ENCODE results near the gene IFT57. TPM values are rescaled to one million over a fixed set of nuclear protein-coding genes. Genes with fewer than 3 reads are reported as not detected.

IFT57 gene
- total RNA-seq, 1 experiment from 2014 or later, result 32.1 TPM

GRCh38 chr3:108159105-108159504 lies 63.1 kb downstream of the IFT57 start:
- ATAC-seq, result no peak
- Mint-ChIP-seq H3K27me3 (ENCODE audit: low read depth) (no peaks in the 10 kb centered on the region), H3K4me3 (no peak overlapping the region), H3K4me1 (no peaks in the 10 kb centered on the region), H3K9me3 (no peaks in the 10 kb centered on the region), H3K27ac (no peak overlapping the region), H3K36me3 (no peaks in the 10 kb centered on the region)
- POLR2A ChIA-PET, result no interaction called here
- no peak for DNase-seq (ENCODE audit: low spot score)
- no peak for TF ChIP-seq ZNF121 (CRISPR knock-in tag; IDR thresholded peaks at IDR 0.05)
- TF ChIP-seq ZBTB43 (CRISPR knock-in tag; IDR thresholded peaks at IDR 0.05), result no peak
- TF ChIP-seq TEAD1 (CRISPR knock-in tag; IDR thresholded peaks at IDR 0.05), result no peak
- CTCF ChIA-PET, result no interaction called here

GRCh38 chr3:108158251-108158650 lies 64.0 kb downstream of the IFT57 start:
- Mint-ChIP-seq H3K9me3 (no peaks in the 10 kb centered on the region), H3K27me3 (ENCODE audit: low read depth) (no peaks in the 10 kb centered on the region), H3K27ac (no peak overlapping the region), H3K4me1 (peaks cover 3% of the 10 kb centered on the region), H3K36me3 (no peaks in the 10 kb centered on the region), H3K4me3 (no peak overlapping the region)
- POLR2A ChIA-PET, result no interaction called here
- TF ChIP-seq HMGXB4 (CRISPR knock-in tag; IDR thresholded peaks at IDR 0.05), result no peak
- no peak for TF ChIP-seq ZNF396 (CRISPR knock-in tag; IDR thresholded peaks at IDR 0.05; ENCODE audit: borderline replicate concordance)
- no peak for TF ChIP-seq ELF4 (CRISPR knock-in tag; IDR thresholded peaks at IDR 0.05; ENCODE audit: low read depth)
- TF ChIP-seq NR1H2 (CRISPR knock-in tag; IDR thresholded peaks at IDR 0.05), result no peak
- no peak for TF ChIP-seq USF1 (CRISPR knock-in tag; IDR thresholded peaks at IDR 0.05)
- no peak for TF ChIP-seq NFYB (CRISPR knock-in tag; conservative IDR thresholded peaks at IDR 0.05; ENCODE audit: low read depth)
- TF ChIP-seq ZNF281 (CRISPR knock-in tag; IDR thresholded peaks at IDR 0.05), result no peak
- TF ChIP-seq ZNF317 (CRISPR knock-in tag; IDR thresholded peaks at IDR 0.05; ENCODE audit: borderline replicate concordance, low read depth), result no peak
- TF ChIP-seq CREM (CRISPR knock-in tag; IDR thresholded peaks at IDR 0.05), result no peak
- no peak for TF ChIP-seq ETV6 (CRISPR knock-in tag; IDR thresholded peaks at IDR 0.05)
- TF ChIP-seq ZNF232 (CRISPR knock-in tag; IDR thresholded peaks at IDR 0.05), result no peak
- no peak for TF ChIP-seq OVOL2 (CRISPR knock-in tag; IDR thresholded peaks at IDR 0.05; ENCODE audit: borderline replicate concordance)
- no peak for TF ChIP-seq TCF7 (CRISPR knock-in tag; IDR thresholded peaks at IDR 0.05; ENCODE audit: low read depth)
- TF ChIP-seq KAT7 (CRISPR knock-in tag; IDR thresholded peaks at IDR 0.05; ENCODE audit: borderline replicate concordance), result no peak
- no peak for TF ChIP-seq GABPB1 (CRISPR knock-in tag; IDR thresholded peaks at IDR 0.05)
- TF ChIP-seq ZNF423 (CRISPR knock-in tag; IDR thresholded peaks at IDR 0.05), result no peak
- ATAC-seq (no peak), DNase-seq (ENCODE audit: low spot score) (no peak)
- CTCF ChIA-PET, result interaction anchor here (0.9 kb wide), 1 partner anchor 319 kb away, joined by 3 read pairs; no protein-coding TSS in a partner anchor
